ENCODE data around the gene CECR2.

CECR2 gene

DNA sequence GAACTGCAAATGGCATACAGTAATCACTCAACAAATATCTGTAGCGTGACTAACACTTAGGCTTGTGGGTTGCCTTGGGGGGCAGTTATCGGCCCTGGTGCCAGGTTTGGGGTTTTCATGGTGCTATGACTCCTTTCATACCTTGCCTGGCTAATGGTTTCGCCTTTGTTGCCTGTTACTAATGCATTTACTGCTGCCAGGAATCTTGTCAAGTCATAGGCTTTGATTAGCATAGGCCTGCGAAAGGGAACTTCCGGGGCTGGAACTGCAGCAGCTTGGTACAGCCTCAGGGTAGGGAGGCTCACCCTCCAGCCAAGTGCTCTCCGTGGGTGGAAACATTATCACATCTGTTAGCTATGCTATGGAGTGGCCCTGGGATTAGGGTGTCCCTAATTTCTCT, 207.2 kb downstream of the CECR2 start:
- DNase-seq, result no peak

DNA sequence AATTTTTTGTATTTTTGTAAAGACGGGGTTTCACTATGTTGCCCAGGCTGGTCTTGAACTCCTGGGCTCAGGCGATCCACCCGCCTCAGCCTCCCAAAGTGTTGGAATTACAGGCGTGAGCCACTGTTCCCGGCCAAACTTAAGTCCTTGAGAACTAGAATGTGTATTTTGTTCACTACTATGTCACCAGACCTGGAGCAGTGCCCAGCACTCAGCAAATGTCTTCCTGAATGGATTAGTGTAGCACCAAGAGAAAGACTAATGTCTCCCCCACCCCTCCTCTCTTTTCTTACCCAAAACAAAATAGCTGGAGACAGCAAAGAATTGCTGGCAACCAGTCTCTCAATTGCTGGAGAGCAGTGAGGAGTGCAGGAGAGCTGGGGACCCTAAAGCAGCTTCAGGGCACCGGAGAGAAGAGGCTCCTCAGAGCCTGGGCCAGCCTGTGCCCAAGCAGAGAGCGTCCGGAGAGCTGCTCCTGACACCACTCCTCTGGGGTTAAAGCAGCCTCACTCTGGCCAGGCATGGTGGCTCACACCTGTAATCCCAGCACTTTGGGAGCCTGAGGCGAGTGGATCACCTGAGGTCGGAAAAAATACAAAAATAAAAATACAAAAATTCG, 209.0 kb downstream of the CECR2 start:
- no peak for DNase-seq

- no peak for DNase-seq
Measured at GRCh38 chr22:17579535-17579981, 210.3 kb downstream of the CECR2 start.

- DNase-seq, result no peak
Measured at GRCh38 chr22:17580441-17581031, 211.3 kb downstream of the CECR2 start.

DNA sequence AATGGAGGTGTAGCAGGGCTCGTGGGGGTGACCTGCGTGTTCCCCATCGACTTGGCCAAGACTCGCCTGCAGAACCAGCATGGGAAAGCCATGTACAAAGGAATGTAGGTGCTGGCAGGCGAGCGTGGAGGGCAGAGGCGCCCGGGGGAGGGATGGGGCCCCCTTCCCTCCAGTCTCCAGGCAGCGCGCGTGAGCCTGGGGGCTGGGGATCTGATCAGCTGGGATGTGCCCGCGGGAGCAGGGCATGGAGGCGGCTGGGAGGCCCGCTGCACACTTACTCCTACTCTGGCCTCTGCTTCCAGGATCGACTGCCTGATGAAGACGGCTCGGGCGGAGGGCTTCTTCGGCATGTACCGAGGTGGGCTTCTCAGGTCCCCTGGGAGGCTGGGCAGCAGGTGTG, 211.8 kb downstream of the CECR2 start:
- DNase-seq, result no peak

DNA sequence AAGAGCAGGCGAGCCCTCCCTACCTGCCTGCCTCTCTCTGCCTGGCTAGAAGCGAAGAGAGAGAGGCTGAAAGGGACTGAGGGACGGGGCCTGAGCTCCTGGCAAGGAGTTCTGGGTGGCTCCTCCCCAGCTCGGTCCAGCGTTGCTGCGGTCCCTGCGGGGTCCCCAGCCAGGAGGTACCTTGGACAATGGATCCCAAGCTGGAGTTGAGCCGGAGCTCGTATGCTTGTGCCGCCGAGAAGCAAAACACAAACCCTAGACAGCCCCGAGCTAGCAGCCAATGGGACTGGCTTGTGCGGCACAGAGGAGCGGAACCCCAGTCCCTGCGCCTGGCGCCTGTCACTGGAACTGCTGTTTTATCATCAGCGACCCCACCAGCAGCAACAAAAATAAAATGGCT, 212.4 kb downstream of the CECR2 start:
- DNase-seq, result no peak

GRCh38 chr22:17583151-17583550, 213.9 kb downstream of the CECR2 start:
- no peak for DNase-seq

- DNase-seq, result no peak
Measured at GRCh38 chr22:17586831-17587440, 217.7 kb downstream of the CECR2 start.

- DNase-seq, result no peak
Measured at GRCh38 chr22:17587629-17588028, 218.4 kb downstream of the CECR2 start.

- no peak for DNase-seq
Measured at GRCh38 chr22:17588606-17589005, 219.3 kb downstream of the CECR2 start.

DNA sequence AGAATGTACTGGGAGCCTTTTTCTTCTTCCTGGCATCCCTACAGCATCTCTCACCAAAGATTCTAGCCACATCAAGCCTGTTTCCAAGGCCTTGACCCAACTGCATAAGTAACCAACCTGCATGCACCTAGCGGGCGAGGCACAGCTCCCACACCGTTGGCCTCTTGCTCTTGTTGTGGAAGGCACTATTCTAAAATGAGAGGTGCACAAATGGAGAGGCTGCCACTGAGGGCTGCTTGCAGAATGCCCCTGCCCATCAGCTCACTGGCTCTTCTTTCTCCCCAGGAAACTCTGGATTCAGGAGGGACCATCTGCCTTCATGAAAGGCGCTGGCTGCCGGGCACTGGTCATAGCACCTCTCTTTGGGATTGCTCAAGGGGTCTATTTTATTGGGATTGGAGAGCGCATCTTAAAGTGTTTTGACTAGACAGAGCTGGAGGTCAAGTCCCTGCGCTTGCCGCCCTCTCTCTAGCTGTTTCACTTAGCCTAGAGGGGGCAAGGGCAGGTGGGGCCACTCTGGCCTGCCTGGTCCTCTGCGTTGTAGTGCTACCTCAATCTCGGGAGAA, 220.6 kb downstream of the CECR2 start:
- no peak for DNase-seq

GRCh38 chr22:17590586-17590985, 221.3 kb downstream of the CECR2 start:
- no peak for DNase-seq

GRCh38 chr22:17592201-17592600, 222.9 kb downstream of the CECR2 start:
- no peak for DNase-seq

GRCh38 chr22:17596226-17596625, 227.0 kb downstream of the CECR2 start:
- DNase-seq, result no peak

- no peak for DNase-seq
Measured at GRCh38 chr22:17597217-17597616, 228.0 kb downstream of the CECR2 start.

GRCh38 chr22:17598318-17598717, 229.1 kb downstream of the CECR2 start:
- DNase-seq, result no peak

- DNase-seq, result no peak
Measured at GRCh38 chr22:17601031-17601430, 231.8 kb downstream of the CECR2 start.

DNA sequence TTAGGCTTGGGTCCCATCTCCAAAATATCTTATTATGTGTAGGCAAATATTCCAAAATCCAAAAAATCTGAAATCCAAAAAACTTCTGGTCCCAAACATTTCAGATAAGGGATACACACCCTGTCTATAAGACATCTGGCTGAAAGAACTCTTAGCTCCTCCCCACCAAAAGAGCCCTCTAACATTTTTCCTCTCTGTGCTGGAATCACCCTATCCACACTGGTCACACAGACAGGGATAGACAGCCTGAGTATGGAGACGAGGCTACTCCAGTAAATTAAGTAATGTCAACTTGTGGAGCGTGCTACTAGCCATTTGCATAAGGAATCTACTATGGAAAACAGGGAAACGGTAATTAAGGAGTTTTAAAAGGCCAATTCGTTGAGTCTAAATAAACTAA, 234.4 kb downstream of the CECR2 start:
- no peak for DNase-seq

DNA sequence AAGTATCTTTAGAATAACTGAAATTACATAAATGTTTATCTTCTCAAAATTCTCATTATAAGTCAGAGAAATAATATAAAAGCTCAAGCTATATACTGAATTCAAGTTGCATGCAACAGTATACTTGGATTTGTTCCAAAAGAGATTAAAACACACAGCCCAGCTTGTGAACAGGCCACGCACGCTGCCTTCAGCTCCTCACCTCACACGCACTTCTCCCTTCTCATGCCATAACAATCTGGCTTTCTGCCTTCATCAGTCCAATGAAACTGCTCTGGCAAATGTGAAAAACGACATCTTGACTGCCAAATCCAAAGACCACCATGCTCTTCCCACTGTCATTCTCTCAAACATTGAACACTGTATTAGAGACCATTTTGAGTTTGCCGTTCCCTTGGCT, 237.2 kb downstream of the CECR2 start:
- no peak for DNase-seq
